Stimulated activated CD4-positive, alpha-beta T cell treated with anti-CD3 and anti-CD28 coated beads, Interleukin-4, amount 100 ng/mL, for 4 hours (primary cell): ENCODE measurements around the gene ASAP3.

Source experiments
- DNase-seq, 2 experiments: peaks; one replicate each; pipeline ENCODE4 v3.0.0-alpha.2; 2020

The ASAP3 gene

GRCh38 chr1:23477359-23478144, 6.4 kb downstream of the ASAP3 start:
- DNase-seq = no peak

GRCh38 chr1:23475641-23476040, 8.3 kb downstream of the ASAP3 start:
- DNase-seq = no peak

- DNase-seq = no peak
Observed at GRCh38 chr1:23475134-23475628, 8.8 kb downstream of the ASAP3 start.

- no peak for DNase-seq
Observed at GRCh38 chr1:23473037-23473800, 10.8 kb downstream of the ASAP3 start.

GRCh38 chr1:23472351-23473036, 11.5 kb downstream of the ASAP3 start:
- no peak for DNase-seq

GRCh38 chr1:23471473-23472075, 12.4 kb downstream of the ASAP3 start:
- DNase-seq = no peak

GRCh38 chr1:23470282-23471070, 13.5 kb downstream of the ASAP3 start:
- no peak for DNase-seq

- no peak for DNase-seq
Observed at GRCh38 chr1:23469372-23469982, 14.5 kb downstream of the ASAP3 start.

- DNase-seq = no peak
Observed at GRCh38 chr1:23466423-23466989, 17.5 kb downstream of the ASAP3 start.

GRCh38 chr1:23463286-23463685, 20.7 kb downstream of the ASAP3 start:
- DNase-seq = no peak

GRCh38 chr1:23462766-23463165, 21.2 kb downstream of the ASAP3 start:
- DNase-seq = no peak

- DNase-seq = no peak
Observed at GRCh38 chr1:23461050-23461449, 22.9 kb downstream of the ASAP3 start.

GRCh38 chr1:23460519-23460918, 23.5 kb downstream of the ASAP3 start:
- DNase-seq = no peak

- no peak for DNase-seq
Observed at GRCh38 chr1:23459338-23459757, 24.6 kb downstream of the ASAP3 start.

GRCh38 chr1:23456226-23456625, 27.8 kb downstream of the ASAP3 start:
- no peak for DNase-seq

- DNase-seq = no peak
Observed at GRCh38 chr1:23453455-23454000, 30.5 kb downstream of the ASAP3 start.

GRCh38 chr1:23452011-23452411, 32.0 kb downstream of the ASAP3 start:
- DNase-seq = no peak

GRCh38 chr1:23451441-23451840, 32.5 kb downstream of the ASAP3 start:
- no peak for DNase-seq

- DNase-seq = no peak
Observed at GRCh38 chr1:23450894-23451293, 33.1 kb downstream of the ASAP3 start.

GRCh38 chr1:23449958-23450357, 34.0 kb downstream of the ASAP3 start:
- DNase-seq = no peak

GRCh38 chr1:23449306-23449705, 34.7 kb downstream of the ASAP3 start:
- DNase-seq = no peak
